Measurements from ENCODE around the gene CDX1.

GRCh38 chr5:150160448-150161081 lies 6.0 kb upstream of the CDX1 start:
- TF ChIP-seq CTCF (IDR thresholded peaks at IDR 0.05) (no peak), EP300 (IDR thresholded peaks at IDR 0.05) (no peak), POLR2AphosphoS5 (IDR thresholded peaks at IDR 0.05) (no peak)
